Measurements from ENCODE around the gene PRR33. TPM values are rescaled to one million over a fixed set of nuclear protein-coding genes. Genes with fewer than 3 reads are reported as not detected.

The PRR33 gene
- total RNA-seq, 4 donors from 2014 or later, result not detected

- 80 to 82% methylated on average over 5 of the region's 5 CpGs for WGBS, 2 donors
- TF ChIP-seq POLR2A (IDR thresholded peaks at IDR 0.05) (no peak), EP300 (IDR thresholded peaks at IDR 0.05) (no peak)
- TF ChIP-seq, protein P1, sequence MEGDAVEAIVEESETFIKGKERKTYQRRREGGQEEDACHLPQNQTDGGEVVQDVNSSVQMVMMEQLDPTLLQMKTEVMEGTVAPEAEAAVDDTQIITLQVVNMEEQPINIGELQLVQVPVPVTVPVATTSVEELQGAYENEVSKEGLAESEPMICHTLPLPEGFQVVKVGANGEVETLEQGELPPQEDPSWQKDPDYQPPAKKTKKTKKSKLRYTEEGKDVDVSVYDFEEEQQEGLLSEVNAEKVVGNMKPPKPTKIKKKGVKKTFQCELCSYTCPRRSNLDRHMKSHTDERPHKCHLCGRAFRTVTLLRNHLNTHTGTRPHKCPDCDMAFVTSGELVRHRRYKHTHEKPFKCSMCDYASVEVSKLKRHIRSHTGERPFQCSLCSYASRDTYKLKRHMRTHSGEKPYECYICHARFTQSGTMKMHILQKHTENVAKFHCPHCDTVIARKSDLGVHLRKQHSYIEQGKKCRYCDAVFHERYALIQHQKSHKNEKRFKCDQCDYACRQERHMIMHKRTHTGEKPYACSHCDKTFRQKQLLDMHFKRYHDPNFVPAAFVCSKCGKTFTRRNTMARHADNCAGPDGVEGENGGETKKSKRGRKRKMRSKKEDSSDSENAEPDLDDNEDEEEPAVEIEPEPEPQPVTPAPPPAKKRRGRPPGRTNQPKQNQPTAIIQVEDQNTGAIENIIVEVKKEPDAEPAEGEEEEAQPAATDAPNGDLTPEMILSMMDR (IDR thresholded peaks at IDR 0.05), result no peak
- Histone ChIP-seq H3K4me3 (no peak overlapping the region), H3K27ac (no peak overlapping the region), H3K4me1 (peaks cover 0 to 9% (median 0%) of the 10 kb centered on the region in 4 donors), H3K27me3 (no peaks in the 10 kb centered on the region), H3K36me3 (no peaks in the 10 kb centered on the region), H3K9me3 (no peaks in the 10 kb centered on the region)
- DNase-seq (ENCODE audit: low spot score in 2 of 2), result no peak
These were observed 8.0 kb upstream of the PRR33 start for GRCh38 chr11:1899686-1900085.

- TF ChIP-seq EP300 (IDR thresholded peaks at IDR 0.05) (no peak), POLR2A (IDR thresholded peaks at IDR 0.05) (no peak)
- TF ChIP-seq, protein P1 (IDR thresholded peaks at IDR 0.05), result no peak
- DNase-seq (ENCODE audit: low spot score in 2 of 2), result no peak
- WGBS, 2 donors, result 93 to 95% methylated on average over 4 of the region's 4 CpGs
- H3K36me3 ChIP-seq, result no peaks in the 10 kb centered on the region
- no peak overlapping the region for H3K4me3 ChIP-seq
- no peaks in the 10 kb centered on the region for H3K9me3 ChIP-seq
- H3K4me1 ChIP-seq, result peaks cover 0 to 7% (median 0%) of the 10 kb centered on the region in 4 donors
- H3K27ac ChIP-seq, result no peak overlapping the region
- H3K27me3 ChIP-seq, result no peaks in the 10 kb centered on the region
These were observed 7.4 kb upstream of the PRR33 start for GRCh38 chr11:1899090-1899489.

DNA sequence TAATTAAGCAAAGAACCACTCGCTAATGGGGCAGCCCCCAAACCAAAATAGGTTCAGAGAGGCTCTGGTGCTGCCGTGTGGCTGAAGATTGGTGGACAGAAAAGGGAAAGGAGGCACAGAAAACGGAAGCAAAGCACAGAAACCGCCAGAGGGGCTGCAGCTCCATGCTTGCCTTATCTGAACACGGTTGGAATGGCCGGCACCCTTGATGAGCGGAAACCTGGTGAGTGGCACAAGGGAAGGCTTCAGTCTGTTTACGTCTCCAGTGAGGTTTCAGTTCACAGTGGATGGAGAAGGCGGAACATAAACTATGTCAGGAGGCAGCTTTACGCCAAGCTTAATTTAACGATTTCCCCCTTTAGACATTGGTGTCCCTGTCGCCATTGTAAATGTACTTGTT is 5.2 kb upstream of the PRR33 start:
- H3K36me3 ChIP-seq, result no peaks in the 10 kb centered on the region
- peak overlapping the region in 2 of 4 donors; percentile 4 to 12 for H3K4me3 ChIP-seq
- no peaks in the 10 kb centered on the region for H3K4me1 ChIP-seq
- 76 to 79% methylated on average over 12 of the region's 12 CpGs for WGBS, 2 donors
- H3K27ac ChIP-seq, result no peak overlapping the region
- H3K9me3 ChIP-seq, result no peaks in the 10 kb centered on the region
- no peak for DNase-seq (ENCODE audit: low spot score in 2 of 2)
- TF ChIP-seq, protein P1 (IDR thresholded peaks at IDR 0.05), result no peak
- TF ChIP-seq POLR2A (IDR thresholded peaks at IDR 0.05), result no peak
- no peak for TF ChIP-seq EP300 (IDR thresholded peaks at IDR 0.05)
- no peaks in the 10 kb centered on the region for H3K27me3 ChIP-seq

GRCh38 chr11:1896468-1896867 is 4.8 kb upstream of the PRR33 start:
- Histone ChIP-seq H3K9me3 (no peaks in the 10 kb centered on the region), H3K36me3 (no peaks in the 10 kb centered on the region), H3K4me3 (no peak overlapping the region), H3K4me1 (peaks cover 0 to 4% (median 0%) of the 10 kb centered on the region in 4 donors), H3K27ac (no peak overlapping the region), H3K27me3 (no peaks in the 10 kb centered on the region)
- 73 to 83% methylated on average over 10 of the region's 10 CpGs for WGBS, 2 donors
- no peak for DNase-seq (ENCODE audit: low spot score in 2 of 2)
- TF ChIP-seq, protein P1 (IDR thresholded peaks at IDR 0.05), result no peak
- TF ChIP-seq POLR2A (IDR thresholded peaks at IDR 0.05) (no peak), EP300 (IDR thresholded peaks at IDR 0.05) (no peak)

GRCh38 chr11:1894759-1895158 is 3.1 kb upstream of the PRR33 start:
- Histone ChIP-seq H3K36me3 (no peaks in the 10 kb centered on the region), H3K27me3 (no peaks in the 10 kb centered on the region), H3K4me3 (no peak overlapping the region), H3K27ac (no peak overlapping the region), H3K4me1 (peaks cover 0 to 10% (median 0%) of the 10 kb centered on the region in 4 donors), H3K9me3 (no peaks in the 10 kb centered on the region)
- no peak for DNase-seq (ENCODE audit: low spot score in 2 of 2)
- TF ChIP-seq POLR2A (IDR thresholded peaks at IDR 0.05) (no peak), EP300 (IDR thresholded peaks at IDR 0.05) (no peak)
- TF ChIP-seq, protein P1 (IDR thresholded peaks at IDR 0.05), result no peak
- WGBS, 2 donors, result 67 to 75% methylated on average over 11 of the region's 11 CpGs
